ENCODE results near the gene PLEKHA6. TPM values are rescaled to one million over a fixed set of nuclear protein-coding genes. Genes with fewer than 3 reads are reported as not detected.

PLEKHA6 gene
- total RNA-seq, 4 donors from 2014 or later, result 1.5 to 2.0 (median 1.6) TPM

- no peak for TF ChIP-seq CTCF (IDR thresholded peaks at IDR 0.05; ENCODE audit: low read depth)
Measured at GRCh38 chr1:204353213-204353910, 6.4 kb downstream of the PLEKHA6 start.

GRCh38 chr1:204350857-204351573, 8.7 kb downstream of the PLEKHA6 start:
- no peak for TF ChIP-seq CTCF (IDR thresholded peaks at IDR 0.05; ENCODE audit: low read depth)

- TF ChIP-seq CTCF (IDR thresholded peaks at IDR 0.05; ENCODE audit: low read depth), result no peak
Measured at GRCh38 chr1:204350312-204350711, 9.4 kb downstream of the PLEKHA6 start.

- no peak for TF ChIP-seq CTCF (IDR thresholded peaks at IDR 0.05; ENCODE audit: low read depth)
Measured at GRCh38 chr1:204349602-204350001, 10.1 kb downstream of the PLEKHA6 start.

GRCh38 chr1:204348722-204349121, 11.0 kb downstream of the PLEKHA6 start:
- no peak for TF ChIP-seq CTCF (IDR thresholded peaks at IDR 0.05; ENCODE audit: low read depth)

GRCh38 chr1:204348242-204348641, 11.5 kb downstream of the PLEKHA6 start:
- TF ChIP-seq CTCF (IDR thresholded peaks at IDR 0.05; ENCODE audit: low read depth), result no peak

GRCh38 chr1:204345941-204346645, 13.6 kb downstream of the PLEKHA6 start:
- TF ChIP-seq CTCF (IDR thresholded peaks at IDR 0.05; ENCODE audit: low read depth), result no peak

All from subcutaneous adipose tissue (tissue), 4 donors.